GM12891 (cell line): ENCODE results near the gene CUL4A.

Source experiments
- POLR2A ChIP-seq: IDR thresholded peaks from 2 replicates; pipeline ENCODE4 v1.6.1; 2011; ENCODE audit warnings: low read depth, low read length, control low read depth
- POLR2AphosphoS5 ChIP-seq: IDR thresholded peaks from 2 replicates; pipeline ENCODE4 v1.6.1; 2011; ENCODE audit warnings: low read depth, low read length, control low read depth
- TAF1 ChIP-seq: IDR thresholded peaks from 2 replicates; pipeline ENCODE4 v1.6.1; 2011; ENCODE audit warnings: low read depth, low read length, control low read depth

GRCh38 chr13:113201815-113202214 is 7.6 kb upstream of the CUL4A start:
- no peak for TF ChIP-seq TAF1
- TF ChIP-seq POLR2AphosphoS5, result no peak
- no peak for TF ChIP-seq POLR2A
